ENCODE data around the gene DENND1A. TPM values are rescaled to one million over a fixed set of nuclear protein-coding genes. Genes with fewer than 3 reads are reported as not detected.

The DENND1A gene
- total and polyA plus RNA-seq, 8 donors: 4.4 to 109 (median 21.4) TPM

DNA sequence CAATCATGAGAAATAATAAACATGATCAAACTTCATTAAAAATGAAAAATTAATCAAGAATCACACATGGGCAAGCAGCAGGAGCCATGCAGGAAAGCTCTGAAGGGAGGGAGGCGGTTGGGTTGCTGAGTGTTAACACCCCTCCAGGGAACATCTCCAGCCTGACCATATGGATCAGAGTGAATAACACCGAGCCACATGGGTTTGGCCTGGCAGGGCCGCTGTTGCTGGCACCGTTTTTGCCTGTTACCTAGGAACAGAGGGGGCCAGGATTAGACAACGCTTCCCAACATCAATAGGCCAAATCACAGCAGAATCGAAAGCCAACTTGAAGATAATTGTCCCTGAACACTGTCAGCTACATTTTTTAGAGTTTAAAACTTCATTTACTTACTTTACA is 160.2 kb downstream of the DENND1A start:
- 84 to 94% (median 88%) methylated on average over 6 of the region's 6 CpGs for WGBS, 5 donors
- DNase-seq: no peak

DNA sequence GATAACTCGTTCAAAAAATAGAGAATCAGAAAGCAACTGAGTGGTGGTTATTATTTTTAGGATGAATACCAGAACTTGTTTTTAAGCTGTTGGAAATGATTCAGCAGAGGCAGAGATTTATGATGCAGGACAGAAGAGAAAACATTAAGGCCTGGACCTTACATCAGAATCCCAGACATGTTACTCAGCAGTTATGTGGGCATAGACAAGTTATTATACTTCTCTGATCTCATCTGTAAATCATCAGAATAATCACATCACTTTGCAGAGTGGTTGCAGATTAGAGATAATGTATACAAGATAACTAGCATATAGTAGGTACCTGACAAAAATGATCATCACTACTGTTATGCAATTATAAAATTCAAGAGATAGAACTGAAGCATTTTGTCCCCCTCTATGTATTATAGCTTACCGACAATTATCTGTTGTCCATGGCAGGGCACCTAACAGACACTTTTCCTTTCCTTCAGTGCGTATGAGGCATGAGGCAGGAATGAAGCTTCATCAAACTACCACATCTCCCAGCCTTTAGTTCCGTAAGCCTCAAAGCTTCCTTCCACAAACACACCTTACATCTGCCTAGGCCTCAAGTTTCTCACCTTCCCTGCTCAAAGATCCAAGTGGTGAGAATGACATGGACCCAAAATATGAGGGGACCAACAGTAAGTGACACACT is 165.9 kb downstream of the DENND1A start:
- Histone ChIP-seq H3K9me3 (no peaks in the 10 kb centered on the region), H3K27me3 (no peaks in the 10 kb centered on the region), H3K4me3 (no peak overlapping the region), H3K36me3 (no peaks in the 10 kb centered on the region), H3K27ac (no peak overlapping the region), H3K4me1 (peaks cover 3 to 18% (median 15%) of the 10 kb centered on the region in 4 donors)
- 84 to 98% (median 94%) methylated on average over 4 of the region's 4 CpGs for WGBS, 5 donors
- intact Hi-C loops (cut with DNase I; ENCODE audit: low total_unique reads): no loop called here
- TF ChIP-seq, protein P1, sequence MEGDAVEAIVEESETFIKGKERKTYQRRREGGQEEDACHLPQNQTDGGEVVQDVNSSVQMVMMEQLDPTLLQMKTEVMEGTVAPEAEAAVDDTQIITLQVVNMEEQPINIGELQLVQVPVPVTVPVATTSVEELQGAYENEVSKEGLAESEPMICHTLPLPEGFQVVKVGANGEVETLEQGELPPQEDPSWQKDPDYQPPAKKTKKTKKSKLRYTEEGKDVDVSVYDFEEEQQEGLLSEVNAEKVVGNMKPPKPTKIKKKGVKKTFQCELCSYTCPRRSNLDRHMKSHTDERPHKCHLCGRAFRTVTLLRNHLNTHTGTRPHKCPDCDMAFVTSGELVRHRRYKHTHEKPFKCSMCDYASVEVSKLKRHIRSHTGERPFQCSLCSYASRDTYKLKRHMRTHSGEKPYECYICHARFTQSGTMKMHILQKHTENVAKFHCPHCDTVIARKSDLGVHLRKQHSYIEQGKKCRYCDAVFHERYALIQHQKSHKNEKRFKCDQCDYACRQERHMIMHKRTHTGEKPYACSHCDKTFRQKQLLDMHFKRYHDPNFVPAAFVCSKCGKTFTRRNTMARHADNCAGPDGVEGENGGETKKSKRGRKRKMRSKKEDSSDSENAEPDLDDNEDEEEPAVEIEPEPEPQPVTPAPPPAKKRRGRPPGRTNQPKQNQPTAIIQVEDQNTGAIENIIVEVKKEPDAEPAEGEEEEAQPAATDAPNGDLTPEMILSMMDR (IDR thresholded peaks at IDR 0.05): no peak
- TF ChIP-seq POLR2AphosphoS5 (IDR thresholded peaks at IDR 0.05) (no peak), POLR2A (IDR thresholded peaks at IDR 0.05) (no peak), EP300 (IDR thresholded peaks at IDR 0.05) (no peak)
- no peak for DNase-seq

More for the DNA sequence above, 160.2 kb downstream of the DENND1A start:
- H3K27ac ChIP-seq: no peak overlapping the region
- H3K36me3 ChIP-seq: no peaks in the 10 kb centered on the region
- H3K4me1 ChIP-seq: no peaks in the 10 kb centered on the region
- no peaks in the 10 kb centered on the region for H3K9me3 ChIP-seq
- intact Hi-C loops (cut with DNase I; ENCODE audit: low total_unique reads): no loop called here
- no peaks in the 10 kb centered on the region for H3K27me3 ChIP-seq
- H3K4me3 ChIP-seq: no peak overlapping the region
- TF ChIP-seq EP300 (IDR thresholded peaks at IDR 0.05) (no peak), POLR2A (IDR thresholded peaks at IDR 0.05) (no peak), POLR2AphosphoS5 (IDR thresholded peaks at IDR 0.05) (no peak)
- TF ChIP-seq, protein P1 (IDR thresholded peaks at IDR 0.05): no peak

DNA sequence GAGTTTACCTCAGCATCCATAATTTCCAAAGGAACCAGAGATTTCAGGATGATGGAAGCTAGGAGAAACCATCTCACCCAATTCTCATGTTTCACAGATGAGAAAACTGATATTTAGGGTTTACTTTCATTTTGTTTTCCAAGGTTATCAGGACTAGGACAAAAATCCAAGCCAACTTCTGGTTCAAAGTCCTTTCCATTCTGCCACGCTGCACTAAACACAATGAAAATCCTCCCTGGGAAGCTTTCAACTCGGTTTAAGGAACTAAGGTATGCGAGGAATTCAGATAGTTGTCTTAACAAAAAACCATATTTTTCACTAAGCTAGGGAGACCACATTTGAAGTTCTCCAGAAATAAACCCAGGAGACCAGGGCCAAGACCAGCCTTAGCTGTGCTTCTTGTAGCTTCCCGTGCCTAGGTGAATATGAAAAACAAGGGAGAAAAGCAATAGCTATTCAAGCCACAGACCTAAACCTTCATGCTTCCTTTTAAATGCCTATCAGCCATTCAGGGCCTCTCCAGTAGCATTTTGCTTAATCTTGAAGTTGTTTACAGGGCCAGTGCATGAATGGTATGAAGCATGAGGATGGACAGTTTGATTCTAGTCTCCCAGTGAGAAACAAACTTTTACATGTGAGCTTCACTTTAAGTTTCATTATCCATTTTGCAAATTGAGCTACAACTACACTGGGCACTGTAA is 167.9 kb downstream of the DENND1A start:
- Histone ChIP-seq H3K4me3 (no peak overlapping the region), H3K36me3 (peaks cover 0 to 1% (median 0%) of the 10 kb centered on the region in 4 donors), H3K27me3 (no peaks in the 10 kb centered on the region), H3K9me3 (no peaks in the 10 kb centered on the region), H3K4me1 (peaks cover 3 to 30% (median 21%) of the 10 kb centered on the region in 4 donors), H3K27ac (peak overlapping the region in 1 of 5 donors; percentile 1)
- intact Hi-C loops (cut with DNase I; ENCODE audit: low total_unique reads): no loop called here
- DNase-seq: no peak
- WGBS, 5 donors: 42 to 70% (median 53%) methylated on average over 4 of the region's 4 CpGs
- TF ChIP-seq, protein P1 (IDR thresholded peaks at IDR 0.05): no peak
- TF ChIP-seq EP300 (IDR thresholded peaks at IDR 0.05): no peak
- TF ChIP-seq POLR2AphosphoS5 (IDR thresholded peaks at IDR 0.05): no peak

DNA sequence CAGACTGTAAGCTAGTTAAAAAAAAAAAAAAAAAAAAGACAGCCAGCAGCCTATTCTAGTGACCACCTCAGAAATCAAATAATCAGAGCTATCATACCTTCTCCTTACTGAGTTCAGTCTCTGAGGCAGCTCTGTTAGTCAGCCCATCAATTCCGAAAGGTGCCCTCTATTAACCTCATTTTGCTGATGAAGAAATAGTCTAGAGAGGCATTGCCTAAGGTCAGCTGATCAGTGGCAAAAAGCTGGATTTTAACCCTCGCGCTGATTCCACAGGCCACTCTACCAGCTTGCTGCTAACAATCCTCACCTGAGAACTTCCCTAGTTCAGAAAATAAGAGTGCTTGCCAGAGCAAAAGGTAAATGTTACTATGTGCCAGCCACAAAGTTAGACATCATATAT is 172.0 kb downstream of the DENND1A start:
- intact Hi-C loops (cut with DNase I; ENCODE audit: low total_unique reads): no loop called here
- Histone ChIP-seq H3K4me1 (peaks cover 3 to 36% (median 21%) of the 10 kb centered on the region in 4 donors), H3K36me3 (peaks cover 0 to 17% (median 8%) of the 10 kb centered on the region in 4 donors), H3K27ac (no peak overlapping the region), H3K9me3 (no peaks in the 10 kb centered on the region), H3K4me3 (no peak overlapping the region), H3K27me3 (no peaks in the 10 kb centered on the region)
- TF ChIP-seq, protein P1 (IDR thresholded peaks at IDR 0.05): no peak
- TF ChIP-seq EP300 (IDR thresholded peaks at IDR 0.05): no peak
- TF ChIP-seq POLR2AphosphoS5 (IDR thresholded peaks at IDR 0.05): no peak
- no peak for TF ChIP-seq POLR2A (IDR thresholded peaks at IDR 0.05)
- WGBS, 5 donors: 40 to 59% (median 56%) methylated on average over 3 of the region's 3 CpGs
- no peak for DNase-seq
